RPMI7951 (cell line): ENCODE measurements around the gene C19orf25. TPM values are rescaled to one million over a fixed set of nuclear protein-coding genes. Genes with fewer than 3 reads are reported as not detected.

Experiments
- DNase-seq: peaks from one replicate; pipeline ENCODE4 v3.0.0-alpha.2; 2012; ENCODE audit warnings: low read depth
- total RNA-seq: library from RNA; depleted of rRNA; stranded (reverse); fragments of >200 nt; shearing (Covaris generic); gene quantifications from 2 replicates; pipeline ENCODE4 v1.2.3, GENCODE V29; 2014

The C19orf25 gene
- total RNA-seq, 1 experiment from 2014 or later, result 25.2 TPM

- no peak for DNase-seq
Measured at GRCh38 chr19:1496714-1497577, 17.9 kb upstream of the C19orf25 start.

DNA sequence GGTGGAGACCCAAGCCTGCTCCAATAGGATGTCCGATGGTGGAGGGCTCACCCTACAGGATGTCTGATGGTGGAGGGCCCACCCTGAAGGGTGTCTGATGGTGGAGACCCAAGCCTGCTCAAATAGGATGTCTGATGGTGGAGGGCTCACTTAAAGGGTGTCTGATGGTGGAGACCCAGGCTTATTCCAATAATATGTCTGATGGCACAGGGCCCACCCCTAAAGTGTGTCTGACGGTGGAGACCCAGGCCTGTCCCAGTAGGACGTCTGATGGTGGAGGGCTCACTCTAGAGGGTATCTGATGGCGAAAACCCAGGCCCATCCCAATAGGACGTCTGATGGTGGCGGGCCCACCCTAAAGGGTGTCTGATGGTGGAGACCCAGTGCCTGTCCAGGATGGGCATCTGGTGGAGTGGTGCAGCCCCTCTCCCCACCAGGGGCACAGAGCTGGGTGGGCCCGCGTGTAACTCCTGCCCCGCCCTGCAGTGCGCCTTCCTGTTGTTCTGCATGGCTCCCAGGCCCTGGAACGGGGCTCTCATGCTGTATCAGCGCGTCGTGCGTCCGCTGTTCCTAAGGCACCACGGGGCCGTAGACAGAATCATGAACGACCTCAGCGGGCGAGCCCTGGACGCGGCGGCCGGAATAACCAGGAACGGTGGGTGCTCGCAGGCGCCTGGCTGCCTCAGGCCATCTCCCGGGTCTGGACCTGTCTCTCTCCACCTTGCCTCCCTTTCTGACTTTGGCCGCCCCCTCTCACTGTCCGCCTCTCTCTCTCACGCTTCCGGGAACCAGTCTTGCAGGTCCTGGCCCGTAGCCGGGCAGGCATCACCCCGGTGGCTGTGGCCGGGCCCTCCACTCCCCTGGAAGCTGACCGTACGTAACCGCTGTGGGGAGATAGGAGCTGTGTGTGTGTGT, 17.0 kb upstream of the C19orf25 start:
- DNase-seq, result no peak

DNA sequence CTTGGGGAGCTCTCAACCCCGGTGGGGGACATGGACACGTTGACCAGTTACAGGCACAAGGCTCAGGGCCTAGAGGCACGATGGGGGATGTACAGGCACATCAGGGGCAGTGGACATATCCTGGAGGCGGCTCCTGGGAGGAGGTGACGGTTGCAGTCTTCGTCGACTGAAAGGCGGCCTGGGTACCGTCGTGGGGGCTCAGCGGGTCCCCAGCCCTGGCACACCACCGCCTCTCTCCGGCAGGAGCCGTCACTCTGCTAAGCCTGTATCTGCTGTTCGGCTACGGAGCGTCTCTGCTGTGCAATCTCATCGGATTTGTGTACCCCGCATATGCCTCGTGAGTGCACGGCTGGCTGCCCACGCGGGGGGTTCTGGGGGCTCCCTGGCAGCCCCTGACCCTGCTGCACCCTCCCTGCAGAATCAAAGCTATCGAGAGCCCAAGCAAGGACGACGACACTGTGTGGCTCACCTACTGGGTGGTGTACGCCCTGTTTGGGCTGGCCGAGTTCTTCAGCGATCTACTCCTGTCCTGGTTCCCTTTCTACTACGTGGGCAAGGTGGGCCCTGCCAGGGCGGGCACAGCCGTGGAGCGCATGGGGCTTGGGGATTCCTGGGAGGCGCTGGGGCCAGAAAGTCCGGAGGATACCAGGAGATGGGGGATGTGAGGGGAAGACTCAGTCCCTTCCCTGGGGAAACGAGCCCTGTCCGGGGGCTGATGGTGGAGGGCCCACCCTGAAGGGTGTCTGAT, 16.2 kb upstream of the C19orf25 start:
- DNase-seq, result no peak

DNA sequence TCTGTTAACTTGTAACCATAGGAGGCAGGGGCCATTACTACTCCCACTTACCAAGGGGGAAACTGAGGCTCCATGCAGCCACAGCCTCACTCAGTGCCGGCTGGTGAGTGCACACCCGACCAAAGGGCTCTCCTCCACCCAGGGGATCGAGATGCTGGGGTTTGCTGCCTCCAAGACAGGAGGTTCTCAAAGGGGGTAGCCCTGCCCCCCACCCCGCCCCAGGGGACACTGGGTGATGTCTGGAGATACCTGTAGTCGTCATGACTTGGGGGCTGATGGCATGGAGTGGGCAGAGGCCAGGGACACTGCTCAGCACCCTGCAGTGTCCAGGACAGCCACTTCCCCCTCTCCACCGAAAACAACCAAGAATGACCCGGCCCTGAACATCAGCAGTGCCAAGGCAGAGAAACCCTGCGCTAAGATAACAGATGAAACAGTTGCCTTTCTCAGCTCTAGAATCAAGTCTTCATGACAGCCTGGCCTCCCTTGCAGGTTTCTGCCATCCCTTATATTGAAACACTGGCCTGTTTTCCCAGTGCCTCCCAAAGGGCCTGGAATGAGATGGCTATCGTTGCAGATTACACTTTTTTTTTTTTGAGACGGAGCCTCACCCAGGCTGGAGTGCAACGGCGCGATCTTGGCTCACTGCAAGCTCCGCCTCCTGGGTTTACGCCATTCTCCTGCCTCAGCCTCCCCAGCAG, 15.2 kb upstream of the C19orf25 start:
- no peak for DNase-seq

- no peak for DNase-seq
Measured at GRCh38 chr19:1492474-1493006, 13.5 kb upstream of the C19orf25 start.

DNA sequence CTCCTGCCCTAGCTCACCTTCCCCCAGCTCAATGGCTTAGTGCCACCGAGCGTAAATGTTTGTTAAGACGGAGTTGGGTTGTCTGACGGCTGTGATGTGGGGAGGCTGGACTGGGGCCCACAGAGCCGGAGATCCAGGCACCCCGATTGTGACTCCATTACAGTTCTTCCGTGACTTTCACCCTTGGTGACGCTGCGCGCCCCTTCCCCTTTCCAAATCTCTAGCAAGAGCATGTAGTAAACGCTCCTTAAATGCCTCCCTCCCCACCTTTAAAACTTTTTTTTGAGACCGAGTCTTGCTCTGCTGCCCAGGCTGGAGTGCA, 12.8 kb upstream of the C19orf25 start:
- no peak for DNase-seq

GRCh38 chr19:1491114-1491848, 12.3 kb upstream of the C19orf25 start, which contains the start of gene REEP6:
TSS of gene REEP6 (plus strand) at chr19:1491181. CDS start at chr19:1491270, 89 bp downstream.
- DNase-seq, result no peak

DNA sequence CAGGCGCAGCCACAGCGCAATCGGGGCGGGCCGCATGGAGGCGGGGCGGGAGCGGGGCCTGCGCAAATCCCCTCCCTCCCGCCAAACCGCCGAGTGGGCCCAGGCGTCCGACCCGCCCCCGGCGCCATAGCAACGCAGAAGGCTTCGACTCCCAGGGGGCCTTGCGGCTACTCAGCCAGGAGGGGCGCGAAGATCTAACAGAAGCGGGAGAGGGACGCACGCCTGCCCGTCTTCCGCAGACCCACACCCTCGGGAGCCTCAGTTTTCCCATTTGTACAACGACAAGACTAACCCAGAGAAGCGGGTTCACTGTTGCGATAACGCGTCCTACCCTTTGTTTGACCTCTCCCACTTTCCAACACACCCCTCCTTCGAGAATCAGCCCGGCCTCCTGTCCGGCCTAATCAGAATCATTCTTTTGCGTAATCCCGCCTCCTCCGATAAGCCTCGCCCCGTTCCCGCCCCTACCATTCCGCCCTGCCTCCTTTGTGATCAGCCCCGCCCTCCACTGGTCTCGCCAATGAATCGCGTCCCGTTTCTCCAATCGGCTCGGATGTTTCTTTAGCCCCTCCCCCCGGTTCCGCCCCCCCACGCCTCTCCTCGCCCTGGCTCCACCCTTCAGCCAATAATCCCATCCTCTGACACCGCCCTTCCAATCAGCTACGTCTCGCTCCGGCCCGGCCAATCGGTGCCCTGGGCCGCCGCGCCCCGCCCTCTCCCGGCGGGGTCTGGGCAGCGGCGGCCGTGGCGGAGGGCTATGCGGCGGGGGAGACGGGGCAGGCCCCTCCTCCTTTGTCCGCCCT, 11.5 kb upstream of the C19orf25 start, which contains the start of gene PCSK4:
PCSK4 (minus strand) TSS at position 40 of the 803 bp plus-strand sequence; CDS start at position 36, 4 bp downstream.
- DNase-seq, result peak; percentile 97

DNA sequence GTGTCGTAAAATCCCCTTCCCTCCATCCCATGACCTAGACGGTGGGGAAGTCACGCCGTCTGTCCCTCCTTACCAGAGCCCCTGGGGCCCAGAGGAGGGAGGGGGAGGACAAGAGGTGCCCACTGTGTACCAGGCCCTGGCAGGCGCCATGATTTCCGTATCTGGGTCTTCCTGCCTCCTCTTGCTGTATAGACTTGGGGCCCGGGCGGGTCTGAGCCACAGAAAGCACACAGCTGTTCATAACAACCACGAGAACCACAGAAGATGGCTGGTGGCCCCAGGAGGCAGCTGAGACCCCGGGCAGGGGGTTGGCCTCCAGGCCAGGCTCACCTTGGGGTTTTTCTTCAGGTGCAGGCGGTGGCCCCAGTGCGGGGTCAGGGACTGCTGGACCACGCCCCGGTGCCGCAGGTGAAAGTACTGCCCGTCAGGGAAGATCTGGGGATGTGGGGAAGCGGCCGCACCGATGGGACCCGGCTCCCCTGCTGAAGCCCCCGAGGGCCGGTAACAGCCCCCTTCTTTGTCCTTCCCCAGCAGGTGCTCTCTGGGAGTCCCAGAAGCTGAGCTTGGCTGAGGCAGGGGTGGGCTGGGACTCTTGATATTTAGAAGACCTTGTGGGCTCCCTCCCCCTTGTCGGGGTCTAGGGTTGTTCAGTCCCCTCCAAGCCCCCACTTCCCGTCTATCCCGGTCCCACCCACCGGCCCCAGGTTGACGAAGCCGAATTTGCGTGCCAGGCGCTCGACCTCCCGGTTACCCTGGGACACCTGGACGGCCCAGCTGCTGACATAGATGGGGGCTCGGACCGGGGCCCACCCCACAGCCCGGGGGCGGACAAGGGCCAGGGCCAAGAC, 10.7 kb upstream of the C19orf25 start:
- no peak for DNase-seq

DNA sequence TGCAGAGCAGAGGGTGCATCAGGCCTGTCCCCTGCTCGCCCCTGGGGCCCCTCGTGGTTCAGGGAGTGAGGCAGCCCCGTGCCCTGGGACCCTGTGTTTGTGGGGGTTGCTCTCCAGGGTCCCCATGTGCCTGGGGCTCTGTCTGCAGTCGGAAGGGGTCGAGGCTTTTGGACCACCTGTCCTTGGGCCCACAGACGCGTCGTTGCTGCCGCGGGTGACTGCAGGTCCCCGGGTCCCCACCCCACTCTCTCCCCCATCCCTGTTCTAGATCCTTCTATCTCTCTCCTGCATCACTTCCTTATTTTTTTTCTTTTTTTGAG, 9.2 kb upstream of the C19orf25 start:
- DNase-seq, result no peak

DNA sequence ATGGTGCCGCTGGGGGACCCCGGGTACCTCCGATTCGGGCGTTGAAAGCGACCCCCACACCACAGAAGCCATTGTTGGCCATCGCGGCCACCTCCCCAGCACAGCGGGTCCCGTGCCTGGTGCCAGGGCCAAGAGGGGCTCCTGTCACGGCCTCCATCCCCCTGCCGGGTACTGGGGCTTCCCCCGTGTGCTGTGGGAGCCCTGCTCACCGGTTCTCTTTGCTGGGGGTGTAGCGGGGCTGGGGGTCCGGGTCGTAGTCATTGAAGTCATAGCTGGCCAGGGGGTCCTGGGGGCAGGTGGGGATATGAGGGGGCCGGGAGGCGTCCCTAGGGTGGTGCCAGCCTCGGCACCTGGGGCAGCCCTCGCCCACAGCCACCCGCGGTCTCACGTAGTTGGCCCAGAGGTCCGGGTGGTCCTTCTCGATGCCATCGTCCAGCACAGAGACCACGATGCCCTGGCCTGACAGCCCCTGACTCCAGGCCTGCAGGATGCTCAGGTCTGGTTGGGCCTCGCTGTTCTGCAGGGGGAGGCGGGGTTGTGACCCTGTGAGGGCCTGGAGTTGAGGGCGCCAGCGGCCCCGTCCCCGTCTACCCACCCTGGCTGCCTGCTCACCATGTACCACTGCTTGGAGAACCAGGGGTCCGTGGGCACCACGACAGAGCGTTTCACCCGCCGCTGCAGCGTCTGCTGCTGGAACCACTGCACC, 8.7 kb upstream of the C19orf25 start:
- DNase-seq, result no peak

- no peak for DNase-seq
Measured at GRCh38 chr19:1486720-1487575, 7.9 kb upstream of the C19orf25 start.

DNA sequence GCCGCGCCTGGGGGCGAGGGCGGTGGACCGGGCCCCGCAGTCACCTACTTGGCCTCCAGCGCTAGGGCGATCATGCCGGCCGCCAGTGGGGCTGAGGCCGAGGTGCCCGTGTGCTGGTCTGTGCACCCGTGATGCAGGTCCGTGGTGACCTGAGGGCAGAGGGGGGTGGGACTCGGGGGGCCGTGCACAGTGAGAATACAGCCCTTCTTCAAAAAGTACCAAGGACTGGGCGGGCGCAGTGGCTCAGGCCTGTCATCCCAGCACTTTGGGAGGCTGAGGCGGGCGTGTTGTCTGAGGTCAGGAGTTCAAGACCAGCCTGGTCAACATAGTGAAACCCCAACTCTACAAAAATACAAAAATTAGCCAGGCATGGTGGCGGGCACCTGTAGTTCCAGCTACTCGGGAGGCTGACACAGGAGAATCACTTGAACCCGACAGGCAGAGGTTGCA, 5.0 kb upstream of the C19orf25 start:
- no peak for DNase-seq

- DNase-seq, result no peak
Measured at GRCh38 chr19:1483131-1483978, 4.3 kb upstream of the C19orf25 start.

GRCh38 chr19:1482361-1483130, 3.5 kb upstream of the C19orf25 start:
- DNase-seq, result no peak
